Activated CD8-positive, alpha-beta T cell treated with anti-CD3 and anti-CD28 coated beads for 36 hours (primary cell): ENCODE data around the gene CD3E. TPM values are rescaled to one million over a fixed set of nuclear protein-coding genes. Genes with fewer than 3 reads are reported as not detected.
A peak's percentile ranks its signal among the peaks of the same experiment; 100 is the strongest.

Experiments
- ATAC-seq: fragments of 200-7000 bp; cut with Tn5 transposase; one replicate; pipeline ENCODE4 v1.10.0; 2021; ENCODE audit warnings: mild to moderate bottlenecking, moderate library complexity
- CTCF ChIA-PET: fragments of 350-600 bp; sonication (Branson Sonifier 250); formaldehyde crosslinking; loops from one replicate; lab custom pipeline; 2021; ENCODE audit warnings: antibody characterized with exemption; lab: Charles Lee
- POLR2A ChIA-PET: fragments of 350-600 bp; sonication (Branson Sonifier 250); formaldehyde crosslinking; loops from one replicate; lab custom pipeline; 2021; ENCODE audit warnings: antibody characterized with exemption; lab: Charles Lee
- DNase-seq: peaks from one replicate; pipeline ENCODE4 v3.0.0-alpha.2; 2020
- H3K27ac Mint-ChIP-seq: one replicate; pipeline ENCODE4 v1.8.0; 2021; ENCODE audit warnings: mild to moderate bottlenecking, mixed read lengths
- H3K27me3 Mint-ChIP-seq: one replicate; pipeline ENCODE4 v1.8.0; 2021; ENCODE audit warnings: mixed read lengths
- H3K36me3 Mint-ChIP-seq: one replicate; pipeline ENCODE4 v1.8.0; 2021; ENCODE audit warnings: low read depth, mixed read lengths
- H3K4me1 Mint-ChIP-seq: one replicate; pipeline ENCODE4 v1.8.0; 2021; ENCODE audit warnings: low read depth, mixed read lengths
- H3K4me3 Mint-ChIP-seq: one replicate; pipeline ENCODE4 v1.8.0; 2021; ENCODE audit warnings: mild to moderate bottlenecking, moderate library complexity, mixed read lengths
- H3K9me3 Mint-ChIP-seq: one replicate; pipeline ENCODE4 v1.8.0; 2021; ENCODE audit warnings: mixed read lengths
- CTCF ChIP-seq: fragments of 200-600 bp; IDR thresholded peaks from one replicate; pipeline ENCODE4 v1.8.0; 2022; ENCODE audit warnings: antibody characterized with exemption, mild to moderate bottlenecking
- intact Hi-C: fragments of 100-400 bp; cut with micrococcal nuclease; formaldehyde crosslinking; loops from one replicate; pipeline ENCODE4 v1.10.0; 2022
- total RNA-seq, 2 experiments: library from RNA; stranded (reverse); gene quantifications; one replicate each; pipeline ENCODE4 v1.2.3, GENCODE V29; 2021

The CD3E gene
- total RNA-seq, 2 experiments from 2014 or later = 372 to 387 TPM

- no peak for TF ChIP-seq CTCF
These were observed 41.4 kb upstream of the CD3E start for GRCh38 chr11:118263112-118263511.

GRCh38 chr11:118263695-118264568, 40.6 kb upstream of the CD3E start, which contains the start of gene MPZL2:
TSS of gene MPZL2 (minus strand) at chr11:118264297. CDS start at chr11:118264153, 144 bp downstream.
- DNase-seq (peak; percentile 57), ATAC-seq (peak; percentile 79)
- TF ChIP-seq CTCF = no peak
- Mint-ChIP-seq H3K9me3 (peaks cover 5% of the 10 kb centered on the region), H3K36me3 (peaks cover 42% of the 10 kb centered on the region), H3K4me1 (peaks cover 56% of the 10 kb centered on the region), H3K4me3 (peak within 1 kb of the TSS; percentile 81), H3K27ac (peak within 1 kb of the TSS; percentile 77), H3K27me3 (no peaks in the 10 kb centered on the region)
- CTCF ChIA-PET = interaction anchor here (0.7 to 8.6 kb wide), 20 partner anchors 9 to 113 kb away, joined by 3 to 86 read pairs (median 4); partner anchors contain the start of genes CD3E, JAML and MPZL3
- POLR2A ChIA-PET = interaction anchor here (0.7 to 2.5 kb wide), 10 partner anchors 11 to 79 kb away, joined by 3 to 9 read pairs (median 4); partner anchors contain the start of genes CD3D, JAML and MPZL3
- intact Hi-C loops = no loop called here

More at GRCh38 chr11:118263112-118263511, 41.4 kb upstream of the CD3E start:
- ATAC-seq (no peak), DNase-seq (no peak)
- intact Hi-C loops = no loop called here
- H3K9me3 Mint-ChIP-seq = peaks cover 10% of the 10 kb centered on the region
- peaks cover 50% of the 10 kb centered on the region for H3K36me3 Mint-ChIP-seq
- H3K27ac Mint-ChIP-seq = peak overlapping the region; percentile 77
- CTCF ChIA-PET = interaction anchor here (1.3 to 8.6 kb wide), 9 partner anchors 8 to 110 kb away, joined by 3 to 86 read pairs (median 4); partner anchors contain the start of gene CD3E
- H3K27me3 Mint-ChIP-seq = no peaks in the 10 kb centered on the region
- peaks cover 64% of the 10 kb centered on the region for H3K4me1 Mint-ChIP-seq
- H3K4me3 Mint-ChIP-seq = peak overlapping the region; percentile 81
- POLR2A ChIA-PET = interaction anchor here (1.0 to 1.4 kb wide), 3 partner anchors 24 to 37 kb away, joined by 3 to 5 read pairs (median 3); no protein-coding TSS in a partner anchor

GRCh38 chr11:118264569-118265465, 39.7 kb upstream of the CD3E start:
- CTCF ChIA-PET = interaction anchor here (0.7 to 8.6 kb wide), 15 partner anchors 8 to 93 kb away, joined by 3 to 86 read pairs (median 5); partner anchors contain the start of genes CD3E and JAML
- Mint-ChIP-seq H3K27ac (peak overlapping the region; percentile 77), H3K36me3 (peaks cover 33% of the 10 kb centered on the region), H3K4me3 (peak overlapping the region; percentile 81), H3K4me1 (peaks cover 49% of the 10 kb centered on the region), H3K27me3 (no peaks in the 10 kb centered on the region), H3K9me3 (no peaks in the 10 kb centered on the region)
- TF ChIP-seq CTCF = no peak
- intact Hi-C loops = no loop called here
- DNase-seq (no peak), ATAC-seq (no peak)
- POLR2A ChIA-PET = interaction anchor here (0.6 to 2.5 kb wide), 10 partner anchors 9 to 63 kb away, joined by 3 to 9 read pairs (median 4); partner anchors contain the start of genes JAML and MPZL3

- no peak overlapping the region for H3K27ac Mint-ChIP-seq
- no peak for DNase-seq
- peaks cover 22% of the 10 kb centered on the region for H3K36me3 Mint-ChIP-seq
- no peaks in the 10 kb centered on the region for H3K9me3 Mint-ChIP-seq
- no peak for TF ChIP-seq CTCF
- H3K4me3 Mint-ChIP-seq = no peak overlapping the region
- no peak for ATAC-seq
- intact Hi-C loops = no loop called here
- H3K4me1 Mint-ChIP-seq = peaks cover 38% of the 10 kb centered on the region
- POLR2A ChIA-PET = interaction anchor here (1.1 to 2.5 kb wide), 3 partner anchors 11 to 64 kb away, joined by 3 to 9 read pairs (median 3); partner anchors contain the start of gene MPZL3
- H3K27me3 Mint-ChIP-seq = no peaks in the 10 kb centered on the region
- CTCF ChIA-PET = interaction anchor here (0.9 to 8.6 kb wide), 7 partner anchors 15 to 94 kb away, joined by 3 to 86 read pairs (median 3); partner anchors contain the start of gene CD3E
These were observed 38.6 kb upstream of the CD3E start for GRCh38 chr11:118265954-118266353.
